Eye (tissue), 1 donor: ENCODE results near the gene SNTB2.
"Not testable (repeated sequence)": the region's sequence is repeated elsewhere in the genome, so short reads cannot be mapped to it uniquely, and the experiment has no call there.

Experiments
- DNase-seq: peaks from one replicate; pipeline ENCODE4 v3.0.0-alpha.2; 2015

The SNTB2 gene

GRCh38 chr16:69186642-69187445 lies at the start of gene SNTB2:
Gene SNTB2, plus strand, starts transcription at chr16:69187164. Its CDS starts 3 bp downstream, at chr16:69187167.
- DNase-seq = peak; percentile 97

- DNase-seq = no peak
Observed at GRCh38 chr16:69138608-69139007, 48.4 kb upstream of the SNTB2 start.

- not testable (repeated sequence) for DNase-seq
Observed at GRCh38 chr16:69139464-69139863, 47.5 kb upstream of the SNTB2 start.

- DNase-seq = peak; percentile 42
Observed at GRCh38 chr16:69141014-69141413, 46.0 kb upstream of the SNTB2 start.

GRCh38 chr16:69141936-69142335 lies 45.0 kb upstream of the SNTB2 start:
- DNase-seq = no peak

GRCh38 chr16:69143116-69143515 lies 43.8 kb upstream of the SNTB2 start:
- DNase-seq = no peak

GRCh38 chr16:69145658-69146057 lies 41.3 kb upstream of the SNTB2 start:
- DNase-seq = no peak

- DNase-seq = not testable (repeated sequence)
Observed at GRCh38 chr16:69149621-69150020, 37.3 kb upstream of the SNTB2 start.

- DNase-seq = peak; percentile 95
Observed at GRCh38 chr16:69150146-69150865, 36.7 kb upstream of the SNTB2 start.

GRCh38 chr16:69157196-69157595 lies 29.8 kb upstream of the SNTB2 start:
- no peak for DNase-seq

GRCh38 chr16:69160192-69160591 lies 26.8 kb upstream of the SNTB2 start:
- DNase-seq = no peak

- no peak for DNase-seq
Observed at GRCh38 chr16:69165584-69165983, 21.4 kb upstream of the SNTB2 start.

- DNase-seq = no peak
Observed at GRCh38 chr16:69166221-69166833, 20.6 kb upstream of the SNTB2 start.

GRCh38 chr16:69166946-69167930 lies 19.7 kb upstream of the SNTB2 start:
- no peak for DNase-seq

GRCh38 chr16:69169051-69169450 lies 17.9 kb upstream of the SNTB2 start:
- no peak for DNase-seq

GRCh38 chr16:69169607-69170352 lies 17.2 kb upstream of the SNTB2 start:
- no peak for DNase-seq

GRCh38 chr16:69171325-69172084 lies 15.5 kb upstream of the SNTB2 start:
- peak; percentile 26 for DNase-seq

GRCh38 chr16:69176033-69176800 lies 10.7 kb upstream of the SNTB2 start:
- no peak for DNase-seq

- peak; percentile 74 for DNase-seq
Observed at GRCh38 chr16:69179328-69180010, 7.5 kb upstream of the SNTB2 start.

- no peak for DNase-seq
Observed at GRCh38 chr16:69180011-69180338, 7.0 kb upstream of the SNTB2 start.
